Heart left ventricle (tissue), 16 donors: Measurements from ENCODE around the gene LYRM1. TPM values are rescaled to one million over a fixed set of nuclear protein-coding genes. Genes with fewer than 3 reads are reported as not detected.

Experiments used
- ATAC-seq, 4 donors: fragments of 200-7000 bp; cut with Tn5 transposase; one replicate each; pipeline ENCODE4 v1.9.1; 2020 to 2022; ENCODE audit warnings: moderate library complexity in 4 of 4, mild to moderate bottlenecking in 3 of 4, moderate number of reproducible peaks in 1 of 4
- DNase-seq, 5 donors: peaks; one replicate each; pipeline ENCODE4 v3.0.0-alpha.2; 2020
- H3K27ac ChIP-seq, 12 donors: fragments of 200-600 bp; sonication (generic) in 4 of 12; one replicate each; pipeline versions ENCODE4 v1.5.0 to v1.8.0; 2016 to 2022; ENCODE audit warnings: mild to moderate bottlenecking in 2 of 12
- H3K27me3 ChIP-seq, 9 donors: fragments of 200-600 bp; sonication (generic) in 2 of 9; one replicate each; pipeline versions ENCODE4 v1.5.1 to v1.8.0; 2016 to 2022; ENCODE audit warnings: mild to moderate bottlenecking in 3 of 9
- H3K36me3 ChIP-seq, 9 donors: fragments of 200-600 bp; sonication (generic) in 2 of 9; one replicate each; pipeline versions ENCODE4 v1.5.0 to v1.8.0; 2018 to 2022; ENCODE audit warnings: mild to moderate bottlenecking in 2 of 9
- H3K4me1 ChIP-seq, 12 donors: fragments of 200-600 bp; sonication (generic) in 4 of 12; one replicate each; pipeline versions ENCODE4 v1.5.0 to v1.8.0; 2016 to 2022; ENCODE audit warnings: mild to moderate bottlenecking in 3 of 12
- H3K4me3 ChIP-seq, 12 donors: fragments of 200-600 bp; sonication (generic) in 4 of 12; one replicate each; pipeline versions ENCODE4 v1.5.0 to v1.8.0; 2017 to 2022; ENCODE audit warnings: mild to moderate bottlenecking in 9 of 12, moderate library complexity in 4 of 12
- H3K9me3 ChIP-seq, 12 donors: fragments of 200-600 bp; sonication (generic) in 4 of 12; one replicate each; pipeline versions ENCODE4 v1.5.0 to v1.8.0; 2016 to 2022; ENCODE audit warnings: mild to moderate bottlenecking in 1 of 12
- CTCF ChIP-seq, 12 donors: fragments of 200-600 bp; sonication (generic) in 4 of 12; IDR thresholded peaks; one replicate each; pipeline versions ENCODE4 v1.5.0 to v1.8.0; 2018 to 2022; ENCODE audit warnings: antibody characterized with exemption in 12 of 12, mild to moderate bottlenecking in 5 of 12
- POLR2A ChIP-seq, 2 donors: fragments of 450-650 bp; IDR thresholded peaks; one replicate each; pipeline ENCODE4 v1.6.1; 2017; ENCODE audit warnings: antibody characterized with exemption in 2 of 2, mild to moderate bottlenecking in 2 of 2, moderate library complexity in 2 of 2
- WGBS, 4 donors: extraction: QIAGEN DNeasy Blood & Tissue Kit in 2 of 4; methylation state at CpG; one replicate each; pipeline versions ENCODE4 v1.1.5 to v1.1.7; 2013 to 2018; 5-methylcytosine and 5-hydroxymethylcytosine counted together
- intact Hi-C, 10 donors: fragments of 100-400 bp; cut with DNase I; formaldehyde crosslinking; loops; one replicate each; pipeline versions ENCODE4 v1.11.1 to v1.14.2; 2022
- polyA plus RNA-seq, 2 donors: library from polyadenylated mRNA; stranded (reverse); fragments of 200-250 nt; gene quantifications; one replicate each; pipeline ENCODE4 v1.2.3, GENCODE V29; 2013
- total RNA-seq, 9 donors: library from RNA; depleted of rRNA in 2 of 9; stranded (reverse); fragments of >200 nt in 2 of 9; fragmentation: NEBNext Ultra II Directional in 3 of 9; extraction: Animal tissue kit (Norgen Biotek cat#: 25700) in 3 of 9; gene quantifications; one replicate each; pipeline versions ENCODE4 v1.1.0 to v1.2.4, GENCODE V29; 2016 to 2023
- donor health status: ischemic (EF 13 %, LVEDD 7.1; RV severe dilation, severe dysfunction).
- donor health status: healthy with polysubstance abuse.
- donor health status: DM: no; HTN: yes; CAD: no.
- donor health status: DM: no; HTN: no; CAD: no.
- donor health status: ischemic (EF 25% LVEDD 6.9; RV normal size, moderate dysfunction).
- donor health status: ischemic (EF 25% LVEDD 5.7; RV mildly dilated, moderate dysfunction).
- donor health status: healthy.
- donor health status: DM: yes; HTN: yes; CAD: no.
- donor health status: ischemic (EF 35%, LVEDD 5.7; RV mildly dilated, moderate dysfunction).
- donor health status: nonischemic (EF 11% LVEDD 7.7; RV severe dilation, severe dysfunction).
- donor health status: DM: yes; HTN: yes; CAD: no.
- donor health status: PGD.
- donor health status: ischemic (EF 29% LVEDD 5.4; RV normal size, mild dysfunction).
- donor health status: nonischemic (EF 23%, LVEDD 6.1; RV moderate dilation, normal function).

Gene LYRM1
- total and polyA plus RNA-seq, 11 donors: 40.2 to 124 (median 55.9) TPM

GRCh38 chr16:20948444-20948843, 47.9 kb downstream of the LYRM1 start:
- no peak for DNase-seq
- ATAC-seq: no peak
- no peaks in the 10 kb centered on the region for H3K27me3 ChIP-seq
- no peaks in the 10 kb centered on the region for H3K9me3 ChIP-seq
- H3K4me1 ChIP-seq: peaks cover 0 to 9% (median 0%) of the 10 kb centered on the region in 12 donors
- no peaks in the 10 kb centered on the region for H3K36me3 ChIP-seq
- H3K4me3 ChIP-seq: no peak overlapping the region
- TF ChIP-seq POLR2A (IDR thresholded peaks at IDR 0.05): no peak
- no peak for TF ChIP-seq CTCF (IDR thresholded peaks at IDR 0.05)
- 79 to 87% (median 85%) methylated on average over 9 of the region's 9 CpGs for WGBS, 4 donors
- no peak overlapping the region for H3K27ac ChIP-seq
- intact Hi-C loops: loop anchor here in 2 of 10 donors (5.0 to 10.0 kb wide), 2 partner anchors 101 to 104 kb away; no protein-coding TSS in a partner anchor

- WGBS, 4 donors: 80 to 89% (median 86%) methylated on average over 2 to 3 of the region's 3 CpGs
- TF ChIP-seq CTCF (IDR thresholded peaks at IDR 0.05) (no peak), POLR2A (IDR thresholded peaks at IDR 0.05) (no peak)
- no peak for ATAC-seq
Measured at GRCh38 chr16:20949660-20950059, 49.1 kb downstream of the LYRM1 start.

GRCh38 chr16:20950294-20950693, 49.7 kb downstream of the LYRM1 start:
- Histone ChIP-seq H3K27ac (no peak overlapping the region), H3K36me3 (no peaks in the 10 kb centered on the region), H3K9me3 (no peaks in the 10 kb centered on the region), H3K4me3 (no peak overlapping the region), H3K27me3 (no peaks in the 10 kb centered on the region), H3K4me1 (no peaks in the 10 kb centered on the region)
- intact Hi-C loops: no loop called here
- TF ChIP-seq CTCF (IDR thresholded peaks at IDR 0.05) (no peak), POLR2A (IDR thresholded peaks at IDR 0.05) (no peak)
- WGBS, 4 donors: 75 to 86% (median 83%) methylated on average over 4 of the region's 4 CpGs
- DNase-seq: no peak
- no peak for ATAC-seq

More at GRCh38 chr16:20949660-20950059, 49.1 kb downstream of the LYRM1 start:
- intact Hi-C loops: loop anchor here in 2 of 10 donors (5.0 to 10.0 kb wide), 2 partner anchors 102 to 105 kb away; no protein-coding TSS in a partner anchor
- Histone ChIP-seq H3K4me1 (no peaks in the 10 kb centered on the region), H3K27ac (no peak overlapping the region), H3K36me3 (no peaks in the 10 kb centered on the region), H3K4me3 (no peak overlapping the region), H3K9me3 (no peaks in the 10 kb centered on the region), H3K27me3 (no peaks in the 10 kb centered on the region)
- DNase-seq: no peak

- no peak for DNase-seq
Measured at GRCh38 chr16:20952139-20952920, 51.8 kb downstream of the LYRM1 start.

More at GRCh38 chr16:20952139-20952920, 51.8 kb downstream of the LYRM1 start:
- intact Hi-C loops: no loop called here
- Histone ChIP-seq H3K27ac (no peak overlapping the region), H3K9me3 (no peaks in the 10 kb centered on the region), H3K36me3 (no peaks in the 10 kb centered on the region), H3K4me1 (no peaks in the 10 kb centered on the region), H3K27me3 (no peaks in the 10 kb centered on the region), H3K4me3 (no peak overlapping the region)
- ATAC-seq: no peak
- TF ChIP-seq POLR2A (IDR thresholded peaks at IDR 0.05): no peak
- 70 to 79% (median 76%) methylated on average over 13 of the region's 13 CpGs for WGBS, 4 donors
